Trophoblast cell (in vitro differentiated cells and primary cell): Measurements from ENCODE around the gene ZDHHC14.

ENCODE experiments used
- DNase-seq, 2 donors: peaks; one replicate each; pipeline ENCODE4 v3.0.0-alpha.2; 2016
- H2AFZ ChIP-seq: 2 replicates; pipeline ENCODE4 v1.6.1; 2013; ENCODE audit warnings: low read length, moderate library complexity, mild to moderate bottlenecking; ENCODE audit not compliant: insufficient read depth, poor library complexity
- H2AK5ac ChIP-seq: 2 replicates; pipeline ENCODE4 v1.6.1; 2013; ENCODE audit warnings: mild to moderate bottlenecking, low read length
- H2BK120ac ChIP-seq: 2 replicates; pipeline ENCODE4 v1.6.1; 2013; ENCODE audit warnings: low read length, mild to moderate bottlenecking, moderate library complexity; ENCODE audit not compliant: insufficient read depth, poor library complexity
- H2BK12ac ChIP-seq: 2 replicates; pipeline ENCODE4 v1.6.1; 2013; ENCODE audit warnings: mild to moderate bottlenecking, low read length, moderate library complexity
- H2BK5ac ChIP-seq: 2 replicates; pipeline ENCODE4 v1.6.1; 2013; ENCODE audit warnings: low read length, low read depth, moderate library complexity, mild to moderate bottlenecking; ENCODE audit not compliant: poor library complexity
- H3K14ac ChIP-seq: 2 replicates; pipeline ENCODE4 v1.6.1; 2013; ENCODE audit warnings: mild to moderate bottlenecking, low read length
- H3K18ac ChIP-seq: 2 replicates; pipeline ENCODE4 v1.6.1; 2013; ENCODE audit warnings: mild to moderate bottlenecking, low read length
- H3K23ac ChIP-seq: 2 replicates; pipeline ENCODE4 v1.6.1; 2013; ENCODE audit warnings: low read length
- H3K27ac ChIP-seq: 2 replicates; pipeline ENCODE4 v1.5.1; 2013; ENCODE audit warnings: low read depth, mild to moderate bottlenecking, inconsistent platforms, low read length, moderate library complexity
- H3K27me3 ChIP-seq: 2 replicates; pipeline ENCODE4 v1.6.1; 2013; ENCODE audit warnings: inconsistent platforms, mild to moderate bottlenecking, low read length, moderate library complexity; ENCODE audit not compliant: insufficient read depth
- H3K36me3 ChIP-seq, 2 experiments: 1 replicate in 1 of 2; 2 replicates in 1 of 2; pipeline ENCODE4 v1.6.1; 2013; ENCODE audit warnings: low read length in 2 of 2, mild to moderate bottlenecking in 2 of 2, moderate library complexity in 1 of 2; ENCODE audit not compliant: insufficient read depth in 2 of 2, control insufficient read depth in 1 of 2
- H3K4ac ChIP-seq: 2 replicates; pipeline ENCODE4 v1.6.1; 2013; ENCODE audit warnings: low read depth, mild to moderate bottlenecking, low read length, moderate library complexity
- H3K4me1 ChIP-seq, 2 experiments: 1 replicate in 1 of 2; 2 replicates in 1 of 2; pipeline ENCODE4 v1.6.1; 2013; ENCODE audit warnings: low read length in 2 of 2, mild to moderate bottlenecking in 2 of 2, moderate library complexity in 1 of 2; ENCODE audit not compliant: insufficient read depth in 2 of 2, control insufficient read depth in 1 of 2
- H3K4me2 ChIP-seq: 2 replicates; pipeline ENCODE4 v1.6.1; 2013; ENCODE audit warnings: inconsistent platforms, mild to moderate bottlenecking, low read length, moderate library complexity
- H3K4me3 ChIP-seq: 2 replicates; pipeline ENCODE4 v1.5.1; 2013; ENCODE audit warnings: mild to moderate bottlenecking, low read depth, low read length, inconsistent platforms
- H3K79me1 ChIP-seq: one replicate; pipeline ENCODE4 v1.6.1; 2013; ENCODE audit warnings: low read length
- H3K79me2 ChIP-seq: 2 replicates; pipeline ENCODE4 v1.6.1; 2013; ENCODE audit warnings: low read length, mild to moderate bottlenecking; ENCODE audit not compliant: control insufficient read depth, insufficient read depth, poor library complexity
- H3K9ac ChIP-seq: 2 replicates; pipeline ENCODE4 v1.6.1; 2013; ENCODE audit warnings: mild to moderate bottlenecking, low read length
- H3K9me3 ChIP-seq: 2 replicates; pipeline ENCODE4 v1.6.1; 2013; ENCODE audit warnings: low read depth, mild to moderate bottlenecking, control low read depth, inconsistent platforms, low read length; ENCODE audit not compliant: insufficient read depth
- H4K12ac ChIP-seq: 2 replicates; pipeline ENCODE4 v1.6.1; 2013; ENCODE audit warnings: low read depth, mild to moderate bottlenecking, low read length, moderate library complexity
- H4K8ac ChIP-seq: 2 replicates; pipeline ENCODE4 v1.6.1; 2013; ENCODE audit warnings: low read depth, mild to moderate bottlenecking, low read length, moderate library complexity
- H4K91ac ChIP-seq: one replicate; pipeline ENCODE4 v1.6.1; 2013; ENCODE audit warnings: low read depth, mild to moderate bottlenecking, low read length, moderate library complexity
- WGBS: extraction: QIAGEN DNeasy Blood & Tissue Kit; methylation state at CpG from one replicate; pipeline ENCODE4 v1.1.7; 2013; ENCODE audit warnings: missing lambda C conversion rate; ENCODE audit not compliant: insufficient read length, insufficient coverage; ENCODE audit errors: extremely low coverage; 5-methylcytosine and 5-hydroxymethylcytosine counted together

The ZDHHC14 gene

DNA sequence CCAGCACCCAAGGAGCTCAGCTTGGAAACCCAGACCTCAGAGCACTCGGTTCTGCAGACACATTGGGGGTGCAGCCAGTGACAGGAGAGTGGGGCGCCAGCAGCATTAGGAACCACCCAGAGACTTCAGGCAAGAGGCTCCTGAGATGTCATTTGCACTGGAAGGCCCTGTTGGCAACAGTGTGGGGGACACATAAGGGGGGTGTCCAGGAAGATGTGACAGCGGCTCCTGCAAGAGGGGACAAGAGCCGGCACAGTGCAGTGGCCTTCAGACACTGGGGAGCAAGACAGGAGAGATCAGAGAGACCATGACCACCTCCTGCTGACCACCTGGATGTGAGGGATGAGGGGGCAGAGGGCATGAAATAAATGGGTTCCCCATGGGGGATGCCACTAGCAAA lies 235.0 kb downstream of the ZDHHC14 start:
- H3K14ac ChIP-seq = no peak overlapping the region
- no peak overlapping the region for H3K4me2 ChIP-seq
- no peak overlapping the region for H4K12ac ChIP-seq
- DNase-seq = no peak
- no peak overlapping the region for H4K91ac ChIP-seq
- H2AK5ac ChIP-seq = no peak overlapping the region
- H3K4ac ChIP-seq = no peak overlapping the region
- H2BK12ac ChIP-seq = no peak overlapping the region
- H3K36me3 ChIP-seq = no peaks in the 10 kb centered on the region
- H2AFZ ChIP-seq = no peak overlapping the region
- H3K79me1 ChIP-seq = no peaks in the 10 kb centered on the region
- no CpG with 5 or more reads among the region's 4 CpGs for WGBS
- H2BK5ac ChIP-seq = no peak overlapping the region
- H2BK120ac ChIP-seq = no peak overlapping the region
- H3K4me3 ChIP-seq = no peak overlapping the region
- no peak overlapping the region for H4K8ac ChIP-seq
- H3K23ac ChIP-seq = no peak overlapping the region
- no peak overlapping the region for H3K18ac ChIP-seq
- H3K9ac ChIP-seq = no peak overlapping the region
- no peak overlapping the region for H3K27ac ChIP-seq
- H3K9me3 ChIP-seq = no peaks in the 10 kb centered on the region
- H3K79me2 ChIP-seq = no peaks in the 10 kb centered on the region
- H3K4me1 ChIP-seq = no peaks in the 10 kb centered on the region
- H3K27me3 ChIP-seq = no peaks in the 10 kb centered on the region

DNA sequence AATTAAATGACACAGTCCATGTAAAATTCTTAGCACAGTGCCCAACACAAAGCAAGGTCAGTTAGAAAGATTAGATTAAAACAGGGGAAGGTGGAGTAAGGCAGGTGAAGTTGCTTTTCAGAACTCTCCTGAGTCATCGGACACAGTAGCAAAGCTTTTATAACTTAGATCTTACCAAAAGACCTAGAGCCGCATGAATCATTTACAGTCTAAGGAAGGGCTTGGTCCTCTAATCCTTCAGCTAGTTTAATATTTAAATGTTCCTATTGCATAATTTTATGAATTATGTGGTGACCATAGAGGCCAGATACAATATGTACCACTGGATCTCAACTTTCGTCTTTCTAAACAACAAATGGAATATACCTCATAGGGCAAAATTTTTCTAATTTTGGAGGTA lies 240.0 kb downstream of the ZDHHC14 start:
- Histone ChIP-seq H2AK5ac (no peak overlapping the region), H3K27me3 (no peaks in the 10 kb centered on the region), H4K8ac (no peak overlapping the region), H4K91ac (no peak overlapping the region), H3K4ac (no peak overlapping the region), H3K4me1 (no peaks in the 10 kb centered on the region), H3K9ac (no peak overlapping the region), H3K4me3 (no peak overlapping the region), H2BK12ac (no peak overlapping the region), H3K4me2 (no peak overlapping the region), H3K18ac (no peak overlapping the region), H3K9me3 (no peaks in the 10 kb centered on the region), H3K27ac (no peak overlapping the region), H2AFZ (no peak overlapping the region), H3K23ac (no peak overlapping the region), H2BK120ac (no peak overlapping the region), H3K79me2 (no peaks in the 10 kb centered on the region), H3K14ac (no peak overlapping the region), H4K12ac (no peak overlapping the region), H3K79me1 (no peaks in the 10 kb centered on the region), H3K36me3 (no peaks in the 10 kb centered on the region), H2BK5ac (no peak overlapping the region)
- WGBS = no CpG with 5 or more reads among the region's 3 CpGs
- DNase-seq = no peak

DNA sequence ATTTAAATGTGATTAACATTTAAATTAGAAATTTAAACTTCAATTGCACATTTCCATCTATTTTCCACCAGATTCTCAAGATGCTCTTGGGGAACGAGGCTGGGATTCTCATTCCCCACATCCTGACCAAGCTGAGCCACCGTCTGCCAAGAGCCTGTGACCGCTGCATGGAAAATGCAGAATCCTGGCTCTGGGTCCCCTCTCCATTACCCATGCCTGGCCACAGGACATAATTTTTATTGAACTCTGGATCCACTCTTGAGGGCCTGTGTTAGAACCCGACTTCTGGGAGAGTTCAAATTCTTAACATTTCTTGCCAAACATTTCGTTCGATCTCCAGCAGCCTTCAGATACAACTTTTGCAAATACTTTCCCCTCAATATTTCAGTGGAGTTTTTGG lies 240.4 kb downstream of the ZDHHC14 start:
- H3K23ac ChIP-seq = no peak overlapping the region
- DNase-seq = no peak

DNA sequence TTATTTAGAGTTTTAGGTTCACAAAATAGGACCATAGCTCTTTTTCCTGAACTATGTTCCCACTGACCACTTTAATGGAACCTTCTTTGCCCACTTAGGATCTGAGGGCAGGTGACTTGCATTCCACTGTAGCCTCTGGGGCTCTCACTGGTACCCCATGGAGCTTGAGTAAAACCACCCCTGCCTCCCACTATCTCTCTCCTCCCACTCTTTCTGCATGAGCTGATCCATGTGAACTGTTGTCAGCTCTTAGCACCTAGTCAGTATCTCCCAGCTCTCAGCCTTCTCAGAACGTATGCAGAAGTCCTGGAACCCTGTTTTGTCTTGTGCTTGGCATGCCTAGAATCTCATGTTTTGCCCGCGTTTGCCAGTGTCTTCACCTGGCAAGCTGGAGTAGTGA lies 241.4 kb downstream of the ZDHHC14 start:
- H2BK12ac ChIP-seq = no peak overlapping the region
- no peak overlapping the region for H4K91ac ChIP-seq
- H3K4me2 ChIP-seq = no peak overlapping the region
- H3K4me1 ChIP-seq = no peaks in the 10 kb centered on the region
- H3K14ac ChIP-seq = no peak overlapping the region
- no peaks in the 10 kb centered on the region for H3K9me3 ChIP-seq
- H4K12ac ChIP-seq = no peak overlapping the region
- no peak overlapping the region for H3K4me3 ChIP-seq
- no peaks in the 10 kb centered on the region for H3K36me3 ChIP-seq
- H2BK120ac ChIP-seq = no peak overlapping the region
- H3K27me3 ChIP-seq = no peaks in the 10 kb centered on the region
- no peaks in the 10 kb centered on the region for H3K79me1 ChIP-seq
- no peak overlapping the region for H3K18ac ChIP-seq
- no peak overlapping the region for H4K8ac ChIP-seq
- no peak overlapping the region for H3K4ac ChIP-seq
- H3K9ac ChIP-seq = no peak overlapping the region
- H3K79me2 ChIP-seq = no peaks in the 10 kb centered on the region
- no peak overlapping the region for H2AFZ ChIP-seq
- H3K23ac ChIP-seq = no peak overlapping the region
- no peak overlapping the region for H2BK5ac ChIP-seq
- no peak overlapping the region for H2AK5ac ChIP-seq
- DNase-seq = no peak
- H3K27ac ChIP-seq = no peak overlapping the region
- WGBS = no CpG with 5 or more reads among the region's 3 CpGs

More for the DNA sequence above, 240.4 kb downstream of the ZDHHC14 start:
- Histone ChIP-seq H3K9me3 (no peaks in the 10 kb centered on the region), H4K8ac (no peak overlapping the region), H4K12ac (no peak overlapping the region), H3K14ac (no peak overlapping the region), H3K4me2 (no peak overlapping the region), H3K18ac (no peak overlapping the region), H3K79me2 (no peaks in the 10 kb centered on the region), H3K36me3 (no peaks in the 10 kb centered on the region), H2AFZ (no peak overlapping the region), H2AK5ac (no peak overlapping the region), H3K79me1 (no peaks in the 10 kb centered on the region), H2BK120ac (no peak overlapping the region), H3K27me3 (no peaks in the 10 kb centered on the region), H3K4me3 (no peak overlapping the region), H2BK12ac (no peak overlapping the region), H3K27ac (no peak overlapping the region), H3K4me1 (no peaks in the 10 kb centered on the region), H4K91ac (no peak overlapping the region), H3K4ac (no peak overlapping the region), H2BK5ac (no peak overlapping the region), H3K9ac (no peak overlapping the region)
- no CpG with 5 or more reads among the region's 6 CpGs for WGBS
